ENCODE measurements around the gene NCF4. TPM values are rescaled to one million over a fixed set of nuclear protein-coding genes. Genes with fewer than 3 reads are reported as not detected.
A peak's percentile ranks its signal among the peaks of the same experiment; 100 is the strongest.

Gene NCF4
- total and polyA plus RNA-seq, 9 of the 15 experiments (the other 6 are each of a cell fraction or from before 2014, with no cell fraction given), result 0.04 to 0.95 (median 0.33) TPM

DNA sequence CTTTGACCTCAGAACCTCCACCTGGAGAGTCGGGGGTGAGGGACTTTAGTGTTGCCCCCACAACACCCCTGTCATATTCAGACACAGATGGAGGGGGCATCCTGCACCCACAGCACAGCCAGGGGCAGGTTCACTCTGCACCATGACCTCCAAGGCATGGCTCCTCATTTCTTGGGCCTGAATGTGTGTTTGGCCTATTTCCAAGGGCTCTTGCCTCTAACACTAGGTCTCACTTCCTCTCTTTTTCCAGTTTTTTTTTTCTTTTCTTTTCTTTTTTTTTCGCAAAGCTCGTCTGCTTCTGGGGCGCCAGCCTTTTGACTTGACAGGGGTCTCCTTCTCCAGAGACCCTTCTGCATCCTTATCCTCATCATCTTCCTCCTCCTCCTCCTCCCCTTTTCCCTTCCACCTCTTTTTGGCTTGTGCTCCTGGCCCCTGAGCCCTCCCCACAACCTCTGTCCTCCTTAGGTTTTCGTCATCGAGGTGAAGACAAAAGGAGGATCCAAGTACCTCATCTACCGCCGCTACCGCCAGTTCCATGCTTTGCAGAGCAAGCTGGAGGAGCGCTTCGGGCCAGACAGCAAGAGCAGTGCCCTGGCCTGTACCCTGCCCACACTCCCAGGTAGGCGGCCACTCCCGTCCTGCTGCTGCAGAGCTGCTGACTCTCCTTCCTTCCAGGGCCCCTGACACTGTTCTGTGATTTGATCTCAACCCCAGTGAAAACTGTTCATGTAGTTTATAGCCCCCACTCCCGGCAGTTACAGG lies 3.8 kb downstream of the NCF4 start:
- ChIA-PET POLR2A (no interaction called here), CTCF (ENCODE audit: low intra/inter-chr PET ratio) (no interaction called here)
- H3K4me1 ChIP-seq (replicated peaks in 1 of 2; ENCODE audit: control insufficient read depth in 2 of 2, insufficient read depth in 2 of 2, low read length in 2 of 2), result peaks cover 0 to 13% of the 10 kb centered on the region in 2 experiments; a peak in 2 of 5 replicates
- WGBS (ENCODE audit: insufficient coverage, low coverage, missing lambda C conversion rate), result 5% methylated on average over 12 of the region's 14 CpGs
- H3K27ac ChIP-seq (ENCODE audit: extremely low read depth, low read depth, low read length), result no peak overlapping the region
- no TSS peak for BruUV-seq (replicated peaks)
- H3K4me3 ChIP-seq, result no peak overlapping the region
- DNase-seq (ENCODE audit: extremely low read depth in 1 of 4, low spot score in 3 of 4), result no peak
- no peak for ATAC-seq
- no peaks in the 10 kb centered on the region for H3K9me1 ChIP-seq (ENCODE audit: control insufficient read depth, insufficient read depth, low read length)
- no peaks in the 10 kb centered on the region for H3K9me3 ChIP-seq (replicated peaks; ENCODE audit: control insufficient read depth, insufficient read depth, low read depth, low read length)
- intact Hi-C loops (cut with micrococcal nuclease), result no loop called here
- no peak overlapping the region for H3K9ac ChIP-seq (ENCODE audit: insufficient read depth in 1 of 2, low read depth in 2 of 2, low read length in 2 of 2)
- in situ Hi-C loops (cut with MboI), result loop anchor here (10.0 kb wide), 1 partner anchor 320 kb away; no protein-coding TSS in a partner anchor
- peaks cover 0 to 5% of the 10 kb centered on the region in 2 experiments; a peak in 2 of 5 replicates for H3K27me3 ChIP-seq (ENCODE audit: control insufficient read depth in 2 of 2, insufficient read depth in 2 of 2, low read length in 2 of 2)
- H3K4me2 ChIP-seq (ENCODE audit: insufficient read depth, low read length), result no peak overlapping the region
- H2AFZ ChIP-seq (ENCODE audit: low read depth, low read length), result no peak overlapping the region
- H3K79me2 ChIP-seq (ENCODE audit: control insufficient read depth, insufficient read depth, low read length), result no peaks in the 10 kb centered on the region
- no peak for FAIRE-seq
- TF ChIP-seq NFIC (IDR thresholded peaks at IDR 0.05) (peak; percentile 11; the same call in 1 of the 2 replicates), ZC3H11A (IDR thresholded peaks at IDR 0.05; ENCODE audit: low read depth, low read length) (no peak)
- H3K36me3 ChIP-seq (ENCODE audit: control insufficient read depth, insufficient read depth, low read length), result no peaks in the 10 kb centered on the region
- no peaks in the 10 kb centered on the region for H4K20me1 ChIP-seq (replicated peaks; ENCODE audit: control insufficient read depth, insufficient read depth, low read length)

DNA sequence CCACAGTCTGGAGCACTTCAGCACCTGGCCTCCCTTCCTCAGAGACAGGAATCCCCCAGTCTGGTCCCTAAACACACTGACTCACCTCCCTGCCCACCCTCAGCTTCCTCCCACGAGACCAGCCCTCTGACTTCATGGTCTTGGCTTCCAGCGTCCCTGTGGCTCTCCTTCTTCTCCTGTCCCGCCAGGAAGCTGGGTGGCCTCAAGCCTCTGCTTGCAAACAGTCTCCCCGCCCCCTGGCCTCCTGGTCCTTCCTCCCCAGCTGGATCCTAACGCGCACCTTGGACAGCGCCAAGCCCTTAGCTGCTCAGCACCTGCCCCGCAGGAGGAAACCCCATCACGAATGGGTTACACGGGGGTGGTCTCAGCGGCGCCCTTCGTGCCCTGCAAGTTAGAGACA lies 4.5 kb downstream of the NCF4 start:
- POLR2A ChIA-PET, result no interaction called here
- H3K9ac ChIP-seq (ENCODE audit: insufficient read depth in 1 of 2, low read depth in 2 of 2, low read length in 2 of 2), result no peak overlapping the region
- WGBS (ENCODE audit: insufficient coverage, low coverage, missing lambda C conversion rate), result 4% methylated on average over 7 of the region's 13 CpGs
- H3K4me1 ChIP-seq (replicated peaks in 1 of 2; ENCODE audit: control insufficient read depth in 2 of 2, insufficient read depth in 2 of 2, low read length in 2 of 2), result peaks cover 0 to 13% of the 10 kb centered on the region in 2 experiments; a peak in 2 of 5 replicates
- BruUV-seq (replicated peaks), result no TSS peak
- intact Hi-C loops (cut with micrococcal nuclease), result no loop called here
- no peaks in the 10 kb centered on the region for H3K9me3 ChIP-seq (replicated peaks; ENCODE audit: control insufficient read depth, insufficient read depth, low read depth, low read length)
- H3K9me1 ChIP-seq (ENCODE audit: control insufficient read depth, insufficient read depth, low read length), result no peaks in the 10 kb centered on the region
- no peak overlapping the region for H3K4me3 ChIP-seq
- no peak overlapping the region for H3K4me2 ChIP-seq (ENCODE audit: insufficient read depth, low read length)
- FAIRE-seq (no peak), DNase-seq (ENCODE audit: extremely low read depth in 1 of 4, low spot score in 3 of 4) (no peak), ATAC-seq (no peak)
- no peaks in the 10 kb centered on the region for H3K36me3 ChIP-seq (ENCODE audit: control insufficient read depth, insufficient read depth, low read length)
- peaks cover 0 to 10% of the 10 kb centered on the region in 2 experiments; a peak in 2 of 5 replicates for H3K27me3 ChIP-seq (ENCODE audit: control insufficient read depth in 2 of 2, insufficient read depth in 2 of 2, low read length in 2 of 2)
- CTCF ChIA-PET (ENCODE audit: low intra/inter-chr PET ratio), result no interaction called here
- H3K79me2 ChIP-seq (ENCODE audit: control insufficient read depth, insufficient read depth, low read length), result no peaks in the 10 kb centered on the region
- in situ Hi-C loops (cut with MboI), result loop anchor here (10.0 kb wide), 1 partner anchor 321 kb away; no protein-coding TSS in a partner anchor
- H2AFZ ChIP-seq (ENCODE audit: low read depth, low read length), result no peak overlapping the region
- H4K20me1 ChIP-seq (replicated peaks; ENCODE audit: control insufficient read depth, insufficient read depth, low read length), result no peaks in the 10 kb centered on the region
- H3K27ac ChIP-seq (ENCODE audit: extremely low read depth, low read depth, low read length), result no peak overlapping the region
- TF ChIP-seq, protein P1, sequence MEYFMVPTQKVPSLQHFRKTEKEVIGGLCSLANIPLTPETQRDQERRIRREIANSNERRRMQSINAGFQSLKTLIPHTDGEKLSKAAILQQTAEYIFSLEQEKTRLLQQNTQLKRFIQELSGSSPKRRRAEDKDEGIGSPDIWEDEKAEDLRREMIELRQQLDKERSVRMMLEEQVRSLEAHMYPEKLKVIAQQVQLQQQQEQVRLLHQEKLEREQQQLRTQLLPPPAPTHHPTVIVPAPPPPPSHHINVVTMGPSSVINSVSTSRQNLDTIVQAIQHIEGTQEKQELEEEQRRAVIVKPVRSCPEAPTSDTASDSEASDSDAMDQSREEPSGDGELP (CRISPR knock-in tag; IDR thresholded peaks at IDR 0.05; ENCODE audit: borderline replicate concordance), result peak; percentile 35; the same call in 1 of the 2 replicates
- TF ChIP-seq BRF1 (IDR thresholded peaks at IDR 0.05; ENCODE audit: borderline replicate concordance, extremely low read depth, insufficient read length), result no peak
- no peak for TF ChIP-seq EGR1 (conservative IDR thresholded peaks at IDR 0.05)

Data from K562 (cell line).